ENCODE measurements around the gene SEC22C.

SEC22C gene

GRCh38 chr3:42504334-42505127 lies 77.2 kb downstream of the SEC22C start:
- Histone ChIP-seq H3K36me3 (ENCODE audit: control insufficient read depth, insufficient read depth, low read length) (no peaks in the 10 kb centered on the region), H3K9me3 (ENCODE audit: control insufficient read depth, low read length) (no peaks in the 10 kb centered on the region), H3K27me3 (ENCODE audit: control insufficient read depth, insufficient read depth, low read length) (peaks cover 17% of the 10 kb centered on the region), H3K9ac (ENCODE audit: low read length) (peak overlapping the region; percentile 7), H3K4me3 (ENCODE audit: low read length) (no peak overlapping the region), H3K4me1 (ENCODE audit: control insufficient read depth, insufficient read depth, low read length) (peaks cover 65% of the 10 kb centered on the region)

GRCh38 chr3:42503957-42504333 lies 77.8 kb downstream of the SEC22C start:
- H3K9ac ChIP-seq (ENCODE audit: low read length): no peak overlapping the region
- no peak overlapping the region for H3K4me3 ChIP-seq (ENCODE audit: low read length)
- peaks cover 59% of the 10 kb centered on the region for H3K4me1 ChIP-seq (ENCODE audit: control insufficient read depth, insufficient read depth, low read length)
- H3K27me3 ChIP-seq (ENCODE audit: control insufficient read depth, insufficient read depth, low read length): peaks cover 17% of the 10 kb centered on the region
- H3K9me3 ChIP-seq (ENCODE audit: control insufficient read depth, low read length): no peaks in the 10 kb centered on the region
- no peaks in the 10 kb centered on the region for H3K36me3 ChIP-seq (ENCODE audit: control insufficient read depth, insufficient read depth, low read length)

DNA sequence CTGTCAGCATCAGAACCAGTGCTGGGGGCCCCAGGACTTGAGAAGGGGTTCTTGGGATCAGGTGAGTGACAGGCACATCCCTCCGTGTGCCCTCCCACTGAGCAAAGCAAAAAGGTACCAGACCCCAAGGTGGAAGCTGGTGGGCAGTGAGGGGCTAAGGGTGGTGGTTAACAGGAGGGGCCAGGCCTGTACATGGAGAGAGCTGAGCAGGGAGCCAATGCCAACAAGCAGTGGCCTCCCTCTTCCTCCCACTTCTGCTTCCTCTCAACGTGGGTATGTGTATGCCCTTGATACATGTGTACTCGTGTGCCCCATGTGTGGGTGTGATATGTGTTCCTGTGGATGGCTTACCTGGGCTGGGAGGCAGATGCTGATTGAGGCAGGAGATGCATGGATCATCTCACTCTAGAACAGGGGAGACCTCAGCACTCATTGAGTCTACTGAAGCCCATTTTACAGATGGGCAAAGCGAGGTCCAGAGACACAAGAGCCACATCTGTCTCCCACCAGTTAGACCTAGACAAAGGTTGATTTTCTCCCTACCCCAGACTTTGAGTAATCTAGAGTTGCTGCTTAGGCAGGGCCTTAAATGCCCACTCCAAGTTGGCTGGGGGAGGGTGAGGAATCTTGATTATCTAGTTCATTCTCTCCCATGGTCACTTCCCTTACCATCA lies 78.4 kb downstream of the SEC22C start:
- peak overlapping the region; percentile 42 for H3K4me3 ChIP-seq (ENCODE audit: low read length)
- H3K4me1 ChIP-seq (ENCODE audit: control insufficient read depth, insufficient read depth, low read length): peaks cover 53% of the 10 kb centered on the region
- no peaks in the 10 kb centered on the region for H3K9me3 ChIP-seq (ENCODE audit: control insufficient read depth, low read length)
- peak overlapping the region; percentile 49 for H3K9ac ChIP-seq (ENCODE audit: low read length)
- H3K27me3 ChIP-seq (ENCODE audit: control insufficient read depth, insufficient read depth, low read length): peaks cover 17% of the 10 kb centered on the region
- no peaks in the 10 kb centered on the region for H3K36me3 ChIP-seq (ENCODE audit: control insufficient read depth, insufficient read depth, low read length)

DNA sequence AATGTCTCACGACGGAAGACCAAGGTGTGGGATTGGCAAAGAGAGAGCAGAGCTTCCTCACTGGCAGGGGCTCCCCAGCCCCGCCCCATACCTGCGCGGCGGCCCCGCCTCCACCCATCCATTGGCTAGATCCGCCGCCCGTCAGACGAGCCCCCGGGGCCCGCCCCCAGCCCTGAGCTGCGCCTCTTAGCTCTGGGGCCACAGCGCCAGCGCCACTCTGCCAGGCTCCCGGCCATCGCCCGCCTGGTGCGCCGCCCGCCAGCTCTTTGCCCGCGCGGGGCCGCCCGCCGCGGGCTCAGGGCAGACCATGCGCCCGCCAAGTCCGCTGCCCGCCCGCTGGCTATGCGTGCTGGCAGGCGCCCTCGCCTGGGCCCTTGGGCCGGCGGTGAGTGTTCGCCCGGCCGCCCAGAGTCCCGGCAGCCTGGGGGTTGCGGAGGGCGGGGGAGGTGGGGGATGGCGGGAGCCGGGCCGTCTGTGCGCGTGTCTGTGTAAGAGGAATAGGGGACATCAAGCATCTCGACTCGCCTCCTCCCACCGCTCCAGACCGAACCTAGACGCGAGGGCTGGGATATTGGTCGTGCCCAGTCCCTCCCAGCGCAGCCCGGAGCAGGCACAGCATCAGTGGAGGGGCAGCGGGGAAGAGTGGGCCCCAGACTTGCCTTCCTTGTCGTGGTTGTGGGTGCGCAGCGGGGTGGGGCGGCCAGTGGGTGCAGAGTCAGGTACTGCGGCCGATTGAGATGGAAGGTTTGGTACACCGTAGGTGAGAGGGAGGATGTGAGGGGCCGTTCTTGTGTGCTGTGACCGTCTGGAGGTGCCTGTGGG lies 79.1 kb downstream of the SEC22C start, which contains the start of gene VIPR1:
VIPR1 (plus strand) TSS at position 215 of the 822 bp plus-strand sequence; CDS start at position 308, 93 bp downstream.
- H3K9me3 ChIP-seq (ENCODE audit: control insufficient read depth, low read length): no peaks in the 10 kb centered on the region
- H3K4me1 ChIP-seq (ENCODE audit: control insufficient read depth, insufficient read depth, low read length): peaks cover 46% of the 10 kb centered on the region
- H3K27me3 ChIP-seq (ENCODE audit: control insufficient read depth, insufficient read depth, low read length): peaks cover 17% of the 10 kb centered on the region
- peak within 1 kb of the TSS; percentile 61 for H3K9ac ChIP-seq (ENCODE audit: low read length)
- H3K36me3 ChIP-seq (ENCODE audit: control insufficient read depth, insufficient read depth, low read length): no peaks in the 10 kb centered on the region
- H3K4me3 ChIP-seq (ENCODE audit: low read length): peak within 1 kb of the TSS; percentile 61

DNA sequence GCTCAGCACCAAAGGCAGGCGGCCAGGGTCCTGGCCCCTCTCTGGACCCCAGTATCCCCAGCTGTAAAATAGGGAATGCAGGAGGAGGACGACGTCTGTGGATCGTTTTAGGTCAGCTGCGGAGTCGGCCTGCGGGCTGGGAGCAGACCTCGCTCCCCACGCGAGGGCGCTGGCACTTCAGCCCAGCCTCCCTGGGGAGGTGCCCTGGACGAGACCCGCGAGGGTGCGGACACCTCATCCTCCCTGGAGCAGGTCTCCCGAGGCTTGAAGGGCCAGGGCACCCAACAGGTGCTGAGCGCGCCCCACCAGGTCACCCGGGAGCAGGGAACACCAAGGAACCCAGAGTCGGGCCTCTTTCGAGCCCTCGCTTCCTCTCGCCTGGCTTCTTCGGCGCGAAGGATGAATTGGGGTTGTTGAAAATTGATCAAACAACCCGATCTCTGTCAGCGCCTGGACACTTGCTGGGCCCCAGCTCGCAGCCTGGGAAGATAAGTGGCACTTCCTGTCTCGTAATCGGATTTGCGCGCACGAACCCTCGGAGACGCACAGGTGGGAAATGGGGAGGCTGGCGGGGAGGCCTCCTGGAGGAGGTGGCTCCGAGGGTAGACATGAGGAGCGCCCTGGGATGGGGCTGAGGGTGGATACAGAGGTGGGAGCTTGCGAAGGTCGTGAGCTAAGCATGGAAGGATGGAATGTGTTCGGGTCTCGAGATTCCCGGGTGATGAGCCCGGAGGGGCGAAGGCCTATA lies 79.9 kb downstream of the SEC22C start:
- H3K27me3 ChIP-seq (ENCODE audit: control insufficient read depth, insufficient read depth, low read length): peaks cover 17% of the 10 kb centered on the region
- peak overlapping the region; percentile 61 for H3K9ac ChIP-seq (ENCODE audit: low read length)
- H3K9me3 ChIP-seq (ENCODE audit: control insufficient read depth, low read length): no peaks in the 10 kb centered on the region
- peak overlapping the region; percentile 61 for H3K4me3 ChIP-seq (ENCODE audit: low read length)
- no peaks in the 10 kb centered on the region for H3K36me3 ChIP-seq (ENCODE audit: control insufficient read depth, insufficient read depth, low read length)
- peaks cover 46% of the 10 kb centered on the region for H3K4me1 ChIP-seq (ENCODE audit: control insufficient read depth, insufficient read depth, low read length)

GRCh38 chr3:42501321-42501680 lies 80.5 kb downstream of the SEC22C start:
- H3K27me3 ChIP-seq (ENCODE audit: control insufficient read depth, insufficient read depth, low read length): peaks cover 17% of the 10 kb centered on the region
- no peaks in the 10 kb centered on the region for H3K36me3 ChIP-seq (ENCODE audit: control insufficient read depth, insufficient read depth, low read length)
- H3K9me3 ChIP-seq (ENCODE audit: control insufficient read depth, low read length): no peaks in the 10 kb centered on the region
- peak overlapping the region; percentile 61 for H3K4me3 ChIP-seq (ENCODE audit: low read length)
- H3K9ac ChIP-seq (ENCODE audit: low read length): peak overlapping the region; percentile 61
- H3K4me1 ChIP-seq (ENCODE audit: control insufficient read depth, insufficient read depth, low read length): peaks cover 46% of the 10 kb centered on the region

DNA sequence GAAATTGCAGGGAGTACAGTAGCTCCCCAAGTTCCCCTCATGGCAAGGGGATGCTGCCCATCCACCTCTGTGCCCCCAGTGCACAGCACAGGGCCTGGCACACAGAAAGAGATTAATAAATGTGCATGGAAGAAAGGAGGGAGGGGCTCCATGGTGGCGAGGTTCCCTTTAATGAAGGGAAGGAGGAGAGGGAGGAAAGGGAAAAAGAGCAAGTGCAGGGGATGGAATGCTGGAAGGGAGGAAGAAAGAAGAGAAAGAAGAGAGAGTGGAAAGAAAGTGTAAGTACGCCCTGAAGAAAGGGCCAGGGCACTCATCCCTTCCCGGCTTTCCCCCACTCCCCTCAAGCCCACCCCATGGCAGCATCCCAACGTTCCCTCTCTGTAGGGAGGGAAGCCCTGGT lies 80.9 kb downstream of the SEC22C start:
- Histone ChIP-seq H3K4me1 (ENCODE audit: control insufficient read depth, insufficient read depth, low read length) (peaks cover 46% of the 10 kb centered on the region), H3K36me3 (ENCODE audit: control insufficient read depth, insufficient read depth, low read length) (no peaks in the 10 kb centered on the region), H3K27me3 (ENCODE audit: control insufficient read depth, insufficient read depth, low read length) (peaks cover 17% of the 10 kb centered on the region), H3K9ac (ENCODE audit: low read length) (no peak overlapping the region), H3K9me3 (ENCODE audit: control insufficient read depth, low read length) (no peaks in the 10 kb centered on the region), H3K4me3 (ENCODE audit: low read length) (no peak overlapping the region)

DNA sequence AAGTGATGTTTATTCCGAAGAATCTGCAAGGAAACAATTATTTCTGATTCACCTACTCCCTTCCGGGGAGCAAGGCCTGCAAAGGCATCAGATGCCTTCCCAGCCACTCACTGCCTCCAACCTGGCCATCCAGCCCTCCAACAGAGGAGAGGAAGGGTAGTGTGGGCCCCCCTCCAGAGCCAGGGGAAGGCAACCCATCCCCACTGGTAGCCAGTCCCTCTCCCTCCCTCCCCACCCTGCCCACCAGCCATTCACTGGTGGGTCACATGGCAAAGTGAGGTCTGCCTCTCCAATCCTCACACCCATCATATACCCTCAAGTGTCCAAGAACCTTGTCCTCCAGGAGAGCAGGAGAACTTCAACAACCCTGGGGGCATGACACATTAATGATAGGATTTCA lies 81.7 kb downstream of the SEC22C start:
- Histone ChIP-seq H3K4me3 (ENCODE audit: low read length) (no peak overlapping the region), H3K4me1 (ENCODE audit: control insufficient read depth, insufficient read depth, low read length) (peaks cover 39% of the 10 kb centered on the region), H3K27me3 (ENCODE audit: control insufficient read depth, insufficient read depth, low read length) (peaks cover 17% of the 10 kb centered on the region), H3K36me3 (ENCODE audit: control insufficient read depth, insufficient read depth, low read length) (no peaks in the 10 kb centered on the region), H3K9ac (ENCODE audit: low read length) (no peak overlapping the region), H3K9me3 (ENCODE audit: control insufficient read depth, low read length) (no peaks in the 10 kb centered on the region)

DNA sequence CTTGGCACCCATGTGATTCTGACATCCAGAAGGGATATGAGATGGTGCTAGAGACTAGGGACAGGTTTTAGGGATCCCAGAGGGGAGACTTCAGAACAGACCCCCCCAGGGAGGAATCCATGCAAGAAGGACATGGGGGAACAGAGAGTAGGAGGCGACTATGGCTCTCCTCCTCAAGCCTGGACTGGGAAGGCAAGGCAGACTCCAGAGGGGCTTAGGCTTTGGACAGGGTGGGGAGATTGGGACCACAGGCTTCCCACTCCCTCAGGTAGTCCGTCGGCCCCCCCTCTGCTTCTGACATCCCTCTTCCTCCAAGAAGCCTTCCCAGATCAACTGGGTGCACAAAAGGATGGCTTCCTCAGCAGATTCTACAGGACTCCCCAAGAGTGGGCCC lies 82.3 kb downstream of the SEC22C start:
- no peaks in the 10 kb centered on the region for H3K9me3 ChIP-seq (ENCODE audit: control insufficient read depth, low read length)
- H3K36me3 ChIP-seq (ENCODE audit: control insufficient read depth, insufficient read depth, low read length): no peaks in the 10 kb centered on the region
- H3K4me1 ChIP-seq (ENCODE audit: control insufficient read depth, insufficient read depth, low read length): peaks cover 34% of the 10 kb centered on the region
- no peak overlapping the region for H3K9ac ChIP-seq (ENCODE audit: low read length)
- H3K27me3 ChIP-seq (ENCODE audit: control insufficient read depth, insufficient read depth, low read length): peaks cover 17% of the 10 kb centered on the region
- no peak overlapping the region for H3K4me3 ChIP-seq (ENCODE audit: low read length)

- peaks cover 17% of the 10 kb centered on the region for H3K27me3 ChIP-seq (ENCODE audit: control insufficient read depth, insufficient read depth, low read length)
- no peak overlapping the region for H3K4me3 ChIP-seq (ENCODE audit: low read length)
- H3K4me1 ChIP-seq (ENCODE audit: control insufficient read depth, insufficient read depth, low read length): peaks cover 29% of the 10 kb centered on the region
- H3K36me3 ChIP-seq (ENCODE audit: control insufficient read depth, insufficient read depth, low read length): no peaks in the 10 kb centered on the region
- no peaks in the 10 kb centered on the region for H3K9me3 ChIP-seq (ENCODE audit: control insufficient read depth, low read length)
- H3K9ac ChIP-seq (ENCODE audit: low read length): no peak overlapping the region
Measured at GRCh38 chr3:42498791-42499477, 82.8 kb downstream of the SEC22C start.

DNA sequence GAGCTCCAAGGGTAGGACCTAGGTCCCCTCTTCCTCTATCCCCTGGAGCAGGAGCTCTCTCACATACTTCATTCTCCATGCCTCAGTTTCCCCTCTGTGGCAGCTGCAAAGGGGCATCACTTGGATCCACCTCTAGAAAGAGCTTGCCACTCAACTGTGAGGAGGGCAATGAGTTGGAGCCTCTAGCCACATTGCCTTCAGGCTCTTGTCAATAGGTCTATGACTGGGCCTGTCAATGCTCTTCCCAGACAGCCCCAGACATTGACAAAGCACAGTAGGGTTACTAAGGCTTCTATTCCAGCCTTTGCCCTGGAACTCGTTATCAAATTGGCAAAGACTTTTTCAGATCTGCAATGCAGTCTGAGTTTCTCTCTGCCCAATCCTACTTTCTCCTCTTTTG lies 83.7 kb downstream of the SEC22C start:
- Histone ChIP-seq H3K4me1 (ENCODE audit: control insufficient read depth, insufficient read depth, low read length) (peaks cover 25% of the 10 kb centered on the region), H3K4me3 (ENCODE audit: low read length) (no peak overlapping the region), H3K36me3 (ENCODE audit: control insufficient read depth, insufficient read depth, low read length) (no peaks in the 10 kb centered on the region), H3K27me3 (ENCODE audit: control insufficient read depth, insufficient read depth, low read length) (peaks cover 17% of the 10 kb centered on the region), H3K9ac (ENCODE audit: low read length) (no peak overlapping the region), H3K9me3 (ENCODE audit: control insufficient read depth, low read length) (no peaks in the 10 kb centered on the region)

All from mucosa of stomach (tissue), 1 donor.